HepG2 (cell line): ENCODE results near the gene ODAD4. TPM values are rescaled to one million over a fixed set of nuclear protein-coding genes. Genes with fewer than 3 reads are reported as not detected.
A peak's percentile ranks its signal among the peaks of the same experiment; 100 is the strongest.

ENCODE experiments used
- ARHGAP35 ChIP-seq: sonication (generic); formaldehyde crosslinking; IDR thresholded peaks from 2 replicates; pipeline ENCODE4 v1.9.0; 2022; ENCODE audit warnings: mild to moderate bottlenecking, inconsistent platforms, moderate library complexity, missing genetic modification reagents, borderline replicate concordance
- EP300 ChIP-seq, 3 experiments: sonication (generic) in 1 of 3; formaldehyde crosslinking in 1 of 3; IDR thresholded peaks; 2 replicates each; pipeline versions ENCODE4 v1.5.1 to v1.6.1; 2011 to 2020; ENCODE audit warnings: low read depth in 2 of 3, low read length in 2 of 3, borderline replicate concordance in 1 of 3, improper control_type of control experiment in 1 of 3, mild to moderate bottlenecking in 1 of 3, missing genetic modification reagents in 1 of 3, moderate library complexity in 1 of 3
- ESRRA ChIP-seq: sonication (generic); formaldehyde crosslinking; IDR thresholded peaks from 2 replicates; pipeline ENCODE4 v1.5.1; 2020; ENCODE audit warnings: mild to moderate bottlenecking, low read depth, missing genetic modification reagents
- FOXO1 ChIP-seq: sonication (generic); formaldehyde crosslinking; IDR thresholded peaks from 2 replicates; pipeline ENCODE4 v1.4.0; 2020; ENCODE audit warnings: missing genetic modification reagents
- FOXP1 ChIP-seq, 2 experiments: fragments of 450-650 bp in 1 of 2; IDR thresholded peaks; 2 replicates each; pipeline ENCODE4 v1.6.1; 2017 to 2018; ENCODE audit warnings: antibody characterized with exemption in 1 of 2
- KDM5B ChIP-seq: sonication (generic); formaldehyde crosslinking; IDR thresholded peaks from 2 replicates; pipeline ENCODE4 v1.4.0; 2020; ENCODE audit warnings: missing genetic modification reagents, mild to moderate bottlenecking, borderline replicate concordance
- MEF2D ChIP-seq: sonication (generic); formaldehyde crosslinking; IDR thresholded peaks from 2 replicates; pipeline ENCODE4 v1.5.1; 2020; ENCODE audit warnings: mild to moderate bottlenecking, missing genetic modification reagents
- RNF2 ChIP-seq: fragments of 450-650 bp; conservative IDR thresholded peaks from 2 replicates; pipeline ENCODE4 v1.6.1; 2016; ENCODE audit warnings: low read depth
- ZBTB7A ChIP-seq: sonication (generic); formaldehyde crosslinking; IDR thresholded peaks from 2 replicates; pipeline ENCODE4 v1.8.0; 2022; ENCODE audit warnings: mild to moderate bottlenecking, missing genetic modification reagents
- ZNF10 ChIP-seq: sonication (generic); formaldehyde crosslinking; IDR thresholded peaks from 2 replicates; pipeline ENCODE4 v1.4.0; 2020; ENCODE audit warnings: mild to moderate bottlenecking, low read depth, missing genetic modification reagents, borderline replicate concordance
- ZNF143 ChIP-seq: sonication (generic); formaldehyde crosslinking; IDR thresholded peaks from 2 replicates; pipeline ENCODE4 v1.4.0; 2020; ENCODE audit warnings: missing genetic modification reagents
- ZNF205 ChIP-seq: IDR thresholded peaks from 2 replicates; pipeline ENCODE4 v1.6.1; 2018; ENCODE audit warnings: missing biosample characterization, missing genetic modification reagents
- ZNF562 ChIP-seq: sonication (generic); formaldehyde crosslinking; IDR thresholded peaks from 2 replicates; pipeline ENCODE4 v1.8.0; 2022; ENCODE audit warnings: missing genetic modification reagents, borderline replicate concordance
- ZNF614 ChIP-seq: IDR thresholded peaks from 2 replicates; pipeline ENCODE4 v1.6.1; 2018; ENCODE audit warnings: missing biosample characterization, missing genetic modification reagents, inconsistent platforms, borderline replicate concordance
- ZNF782 ChIP-seq: sonication (generic); formaldehyde crosslinking; IDR thresholded peaks from 2 replicates; pipeline ENCODE4 v1.4.0; 2020; ENCODE audit warnings: missing genetic modification reagents, mild to moderate bottlenecking, borderline replicate concordance
- ZSCAN25 ChIP-seq: sonication (generic); formaldehyde crosslinking; IDR thresholded peaks from 2 replicates; pipeline ENCODE4 v1.8.0; 2022; ENCODE audit warnings: mild to moderate bottlenecking, missing genetic modification reagents
- polyA plus RNA-seq, 8 experiments: library from polyadenylated mRNA; depleted of rRNA in 3 of 8; stranded (reverse) in 7 of 8; unstranded in 1 of 8; fragments of >200 nt; fragmentation: Illumina TruSeq in 4 of 8; extraction: Trizol in 4 of 8; gene quantifications; 2 replicates each; pipeline versions ENCODE4 v1.2.1 to v1.2.3, GENCODE V29; 2011 to 2016; ENCODE audit warnings: low read depth in 4 of 8, missing spikeins in 1 of 8, mixed read lengths in 1 of 8; ENCODE audit not compliant: insufficient read depth in 1 of 8
- total RNA-seq, 5 experiments: library from RNA; depleted of rRNA; stranded (reverse); fragments of >200 nt; fragmentation: Illumina TruSeq; extraction: Trizol; gene quantifications; 2 replicates each; pipeline ENCODE4 v1.2.3, GENCODE V29; 2016; ENCODE audit warnings: low read depth in 1 of 5
- TF ChIP-seq, protein P1 (sequence below): sonication (generic); formaldehyde crosslinking; IDR thresholded peaks from 2 replicates; pipeline ENCODE4 v1.4.0; 2020; ENCODE audit warnings: missing genetic modification reagents, borderline replicate concordance
- TF ChIP-seq, protein P2 (sequence below): sonication (generic); formaldehyde crosslinking; IDR thresholded peaks from 2 replicates; pipeline ENCODE4 v1.4.0; 2020; ENCODE audit warnings: mild to moderate bottlenecking, missing genetic modification reagents
- TF ChIP-seq, protein P3 (sequence below): IDR thresholded peaks from 2 replicates; pipeline ENCODE4 v1.6.1; 2016; ENCODE audit warnings: low read depth

Gene ODAD4
- total and polyA plus RNA-seq, 2 of the 13 experiments (the other 11 are each of a cell fraction or from before 2014, with no cell fraction given) = 0.48 to 0.53 TPM

DNA sequence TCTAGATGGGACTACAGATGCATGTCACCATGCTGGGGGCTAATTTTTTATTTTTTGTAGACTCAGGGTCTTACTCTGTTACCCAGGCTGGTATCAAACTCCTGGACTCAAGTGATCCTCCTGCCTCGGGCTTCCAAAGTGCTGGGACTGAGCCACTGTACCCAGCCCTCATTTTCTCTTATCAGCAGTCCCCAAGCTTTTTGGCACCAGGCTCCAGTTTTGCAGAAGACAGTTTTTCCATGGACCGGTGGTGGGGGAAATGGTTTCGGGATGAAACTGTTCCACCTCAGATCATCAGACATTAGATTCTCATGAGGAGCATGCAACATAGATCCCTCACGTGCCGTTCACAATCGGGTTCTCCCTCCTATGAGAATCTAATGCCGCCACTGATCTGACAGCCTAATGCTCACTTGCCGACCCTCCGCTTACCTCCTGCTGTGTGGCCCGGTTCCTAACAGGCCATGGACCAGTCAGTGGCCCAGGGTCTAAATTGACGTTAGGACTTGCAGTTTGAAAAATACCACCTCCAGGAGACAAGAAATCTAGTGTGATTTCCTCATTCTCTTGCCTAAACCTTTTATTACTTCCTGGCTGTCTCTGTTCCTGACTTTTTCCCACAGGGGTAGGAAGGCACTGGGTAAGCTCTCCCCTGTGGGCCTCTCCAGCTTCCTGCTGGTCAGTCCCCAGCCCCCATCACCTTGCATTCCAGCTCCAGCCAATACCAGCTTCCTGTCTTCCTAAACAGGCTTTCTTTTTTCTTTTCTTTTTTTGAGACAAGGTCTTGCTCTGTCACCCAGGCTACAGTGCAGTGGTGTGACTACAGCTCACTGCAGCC, 26.8 kb downstream of the ODAD4 start (continued):
- TF ChIP-seq ZNF782 (CRISPR knock-in tag) = no peak
- 0 out of 2 replicates have a peak, but pooled peaks have one; percentile 11 for TF ChIP-seq MEF2D (CRISPR knock-in tag)
- TF ChIP-seq, protein P1, sequence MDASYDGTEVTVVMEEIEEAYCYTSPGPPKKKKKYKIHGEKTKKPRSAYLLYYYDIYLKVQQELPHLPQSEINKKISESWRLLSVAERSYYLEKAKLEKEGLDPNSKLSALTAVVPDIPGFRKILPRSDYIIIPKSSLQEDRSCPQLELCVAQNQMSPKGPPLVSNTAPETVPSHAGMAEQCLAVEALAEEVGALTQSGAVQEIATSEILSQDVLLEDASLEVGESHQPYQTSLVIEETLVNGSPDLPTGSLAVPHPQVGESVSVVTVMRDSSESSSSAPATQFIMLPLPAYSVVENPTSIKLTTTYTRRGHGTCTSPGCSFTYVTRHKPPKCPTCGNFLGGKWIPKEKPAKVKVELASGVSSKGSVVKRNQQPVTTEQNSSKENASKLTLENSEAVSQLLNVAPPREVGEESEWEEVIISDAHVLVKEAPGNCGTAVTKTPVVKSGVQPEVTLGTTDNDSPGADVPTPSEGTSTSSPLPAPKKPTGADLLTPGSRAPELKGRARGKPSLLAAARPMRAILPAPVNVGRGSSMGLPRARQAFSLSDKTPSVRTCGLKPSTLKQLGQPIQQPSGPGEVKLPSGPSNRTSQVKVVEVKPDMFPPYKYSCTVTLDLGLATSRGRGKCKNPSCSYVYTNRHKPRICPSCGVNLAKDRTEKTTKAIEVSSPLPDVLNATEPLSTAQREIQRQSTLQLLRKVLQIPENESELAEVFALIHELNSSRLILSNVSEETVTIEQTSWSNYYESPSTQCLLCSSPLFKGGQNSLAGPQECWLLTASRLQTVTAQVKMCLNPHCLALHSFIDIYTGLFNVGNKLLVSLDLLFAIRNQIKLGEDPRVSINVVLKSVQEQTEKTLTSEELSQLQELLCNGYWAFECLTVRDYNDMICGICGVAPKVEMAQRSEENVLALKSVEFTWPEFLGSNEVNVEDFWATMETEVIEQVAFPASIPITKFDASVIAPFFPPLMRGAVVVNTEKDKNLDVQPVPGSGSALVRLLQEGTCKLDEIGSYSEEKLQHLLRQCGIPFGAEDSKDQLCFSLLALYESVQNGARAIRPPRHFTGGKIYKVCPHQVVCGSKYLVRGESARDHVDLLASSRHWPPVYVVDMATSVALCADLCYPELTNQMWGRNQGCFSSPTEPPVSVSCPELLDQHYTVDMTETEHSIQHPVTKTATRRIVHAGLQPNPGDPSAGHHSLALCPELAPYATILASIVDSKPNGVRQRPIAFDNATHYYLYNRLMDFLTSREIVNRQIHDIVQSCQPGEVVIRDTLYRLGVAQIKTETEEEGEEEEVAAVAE (CRISPR knock-in tag) = peak; percentile 58; the same call in 1 of the 2 replicates
- peak; percentile 3; the same call in 1 of the 2 replicates for TF ChIP-seq ZSCAN25 (CRISPR knock-in tag)
- TF ChIP-seq KDM5B (CRISPR knock-in tag) = peak; percentile 40; the same call in 1 of the 2 replicates
- TF ChIP-seq ZNF562 (CRISPR knock-in tag) = no peak
- TF ChIP-seq ZNF10 (CRISPR knock-in tag) = no peak
- 0 out of 2 replicates have a peak, but pooled peaks have one; percentile 35 for TF ChIP-seq ZNF205 (CRISPR knock-in tag)
- TF ChIP-seq FOXO1 = no peak
- peak in 1 of 2 experiments; percentile 61; a peak in 3 of 4 replicates for TF ChIP-seq EP300 (IDR thresholded peaks at IDR 0.05; ENCODE audit: low read depth in 2 of 2, low read length in 2 of 2)
- peak; percentile 45; the same call in 1 of the 2 replicates for TF ChIP-seq EP300 (CRISPR knock-in tag; IDR thresholded peaks at IDR 0.05; ENCODE audit: borderline replicate concordance)
- TF ChIP-seq ARHGAP35 (CRISPR knock-in tag) = 0 out of 2 replicates have a peak, but pooled peaks have one; percentile 62
- TF ChIP-seq ZNF614 (CRISPR knock-in tag) = peak; percentile 32; the same call in 1 of the 2 replicates
- 0 out of 2 replicates have a peak, but pooled peaks have one; percentile 43 for TF ChIP-seq ZBTB7A
- TF ChIP-seq, protein P2, sequence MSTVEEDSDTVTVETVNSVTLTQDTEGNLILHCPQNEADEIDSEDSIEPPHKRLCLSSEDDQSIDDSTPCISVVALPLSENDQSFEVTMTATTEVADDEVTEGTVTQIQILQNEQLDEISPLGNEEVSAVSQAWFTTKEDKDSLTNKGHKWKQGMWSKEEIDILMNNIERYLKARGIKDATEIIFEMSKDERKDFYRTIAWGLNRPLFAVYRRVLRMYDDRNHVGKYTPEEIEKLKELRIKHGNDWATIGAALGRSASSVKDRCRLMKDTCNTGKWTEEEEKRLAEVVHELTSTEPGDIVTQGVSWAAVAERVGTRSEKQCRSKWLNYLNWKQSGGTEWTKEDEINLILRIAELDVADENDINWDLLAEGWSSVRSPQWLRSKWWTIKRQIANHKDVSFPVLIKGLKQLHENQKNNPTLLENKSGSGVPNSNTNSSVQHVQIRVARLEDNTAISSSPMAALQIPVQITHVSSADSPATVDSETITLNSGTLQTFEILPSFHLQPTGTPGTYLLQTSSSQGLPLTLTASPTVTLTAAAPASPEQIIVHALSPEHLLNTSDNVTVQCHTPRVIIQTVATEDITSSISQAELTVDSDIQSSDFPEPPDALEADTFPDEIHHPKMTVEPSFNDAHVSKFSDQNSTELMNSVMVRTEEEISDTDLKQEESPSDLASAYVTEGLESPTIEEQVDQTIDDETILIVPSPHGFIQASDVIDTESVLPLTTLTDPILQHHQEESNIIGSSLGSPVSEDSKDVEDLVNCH (CRISPR knock-in tag) = no peak
- TF ChIP-seq ESRRA (CRISPR knock-in tag) = peak; percentile 48
- TF ChIP-seq, protein P3, sequence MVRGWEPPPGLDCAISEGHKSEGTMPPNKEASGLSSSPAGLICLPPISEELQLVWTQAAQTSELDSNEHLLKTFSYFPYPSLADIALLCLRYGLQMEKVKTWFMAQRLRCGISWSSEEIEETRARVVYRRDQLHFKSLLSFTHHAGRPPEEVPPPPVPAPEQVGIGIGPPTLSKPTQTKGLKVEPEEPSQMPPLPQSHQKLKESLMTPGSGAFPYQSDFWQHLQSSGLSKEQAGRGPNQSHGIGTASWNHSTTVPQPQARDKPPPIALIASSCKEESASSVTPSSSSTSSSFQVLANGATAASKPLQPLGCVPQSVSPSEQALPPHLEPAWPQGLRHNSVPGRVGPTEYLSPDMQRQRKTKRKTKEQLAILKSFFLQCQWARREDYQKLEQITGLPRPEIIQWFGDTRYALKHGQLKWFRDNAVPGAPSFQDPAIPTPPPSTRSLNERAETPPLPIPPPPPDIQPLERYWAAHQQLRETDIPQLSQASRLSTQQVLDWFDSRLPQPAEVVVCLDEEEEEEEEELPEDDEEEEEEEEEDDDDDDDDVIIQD (CRISPR knock-in tag) = peak; percentile 67
- TF ChIP-seq ZNF143 (CRISPR knock-in tag) = 0 out of 2 replicates have a peak, but pooled peaks have one; percentile 24
- TF ChIP-seq RNF2 = no peak
- TF ChIP-seq FOXP1 (IDR thresholded peaks at IDR 0.05) = no peak
- TF ChIP-seq FOXP1 (CRISPR knock-in tag; IDR thresholded peaks at IDR 0.05) = no peak
